Measurements from ENCODE around the gene MRPL55.

GRCh38 chr1:228141226-228142044 is 32.3 kb upstream of the MRPL55 start:
- no peak for TF ChIP-seq POLR2A (IDR thresholded peaks at IDR 0.05; ENCODE audit: low read length)
- TF ChIP-seq GATA1 (IDR thresholded peaks at IDR 0.05; ENCODE audit: low read depth, low read length) = no peak
